ENCODE data around the gene GTSE1. TPM values are rescaled to one million over a fixed set of nuclear protein-coding genes. Genes with fewer than 3 reads are reported as not detected.
A peak's percentile ranks its signal among the peaks of the same experiment; 100 is the strongest.

The GTSE1 gene
- total and polyA plus RNA-seq, 4 experiments from 2014 or later, result 0.64 TPM; not detected in 3

DNA sequence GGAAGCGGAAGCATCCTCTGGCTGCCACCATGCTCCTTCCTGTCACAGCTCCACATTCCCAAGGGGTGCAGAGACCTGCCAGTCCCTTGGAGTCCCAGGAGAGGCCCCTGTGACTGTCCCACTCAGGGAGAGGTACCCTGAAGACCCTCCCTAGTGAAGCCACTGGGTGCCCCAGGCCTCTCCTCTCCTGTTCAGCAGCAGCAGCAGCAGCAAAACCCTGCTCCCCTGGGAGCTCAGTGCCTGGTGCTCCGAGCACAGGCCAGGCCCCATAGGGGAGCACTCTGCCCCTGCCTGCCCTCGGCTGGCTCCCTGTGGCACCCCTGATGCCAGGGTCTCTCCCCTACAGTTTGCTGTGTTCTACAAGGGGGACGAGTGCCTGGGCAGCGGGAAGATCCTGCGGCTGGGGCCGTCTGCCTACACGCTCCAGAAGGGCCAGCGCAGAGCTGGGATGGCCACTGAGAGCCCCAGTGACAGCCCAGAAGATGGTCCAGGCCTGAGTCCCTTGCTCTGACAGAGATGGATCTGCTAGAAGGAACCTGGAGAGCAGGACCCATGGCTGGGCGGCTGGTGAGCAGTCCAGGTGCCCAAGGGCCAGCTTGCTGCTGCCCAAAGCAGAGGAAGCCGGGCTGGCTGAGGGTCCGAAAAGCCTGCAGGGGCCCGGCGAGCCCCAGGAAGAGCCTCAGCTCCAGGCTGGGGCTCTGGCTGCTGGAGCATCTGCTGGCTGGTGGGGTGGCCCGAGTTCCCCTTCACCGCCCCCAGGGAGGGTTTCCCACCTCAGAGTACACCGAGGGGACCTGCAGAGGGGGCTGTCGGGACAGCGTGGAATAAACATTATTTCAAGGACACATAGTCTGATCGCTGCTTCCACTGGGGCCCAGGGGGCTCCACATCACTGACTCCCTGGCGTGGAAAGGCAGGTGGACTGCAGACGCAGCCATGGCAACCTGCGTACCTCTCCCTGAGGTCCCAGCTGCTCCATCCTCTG is 60.1 kb downstream of the GTSE1 start:
- Histone ChIP-seq H3K9me3 (ENCODE audit: control insufficient read depth in 1 of 2, low read length in 2 of 2) (no peaks in the 10 kb centered on the region), H3K36me3 (ENCODE audit: insufficient read depth, low read length) (peaks cover 33% of the 10 kb centered on the region), H3K4me3 (ENCODE audit: low read length in 2 of 2) (no peak overlapping the region), H3K27ac (ENCODE audit: low read depth, low read length) (no peak overlapping the region), H3K4me1 (ENCODE audit: insufficient read depth, low read length) (no peaks in the 10 kb centered on the region), H3K27me3 (ENCODE audit: insufficient read depth, low read length) (no peaks in the 10 kb centered on the region)
- H3K27ac Mint-ChIP-seq, result no peak overlapping the region
- H3K36me3 Mint-ChIP-seq, result peaks cover 10 to 38% of the 10 kb centered on the region in 2 donors
- intact Hi-C loops (cut with micrococcal nuclease), result no loop called here
- H3K4me1 Mint-ChIP-seq, result peaks cover 0 to 4% (median 1%) of the 10 kb centered on the region in 4 donors
- no peaks in the 10 kb centered on the region for H3K27me3 Mint-ChIP-seq
- POLR2A ChIA-PET (ENCODE audit: partially characterized antibody), result interaction anchor here (1.2 kb wide), 1 partner anchor 10 kb away, joined by 3 read pairs; no protein-coding TSS in a partner anchor
- H3K9me3 Mint-ChIP-seq, result peaks cover 0 to 8% (median 0%) of the 10 kb centered on the region in 8 donors
- DNase-seq, result no peak
- H3K4me3 Mint-ChIP-seq, result no peak overlapping the region
- CTCF ChIA-PET (ENCODE audit: partially characterized antibody), result interaction anchor here (1.0 to 1.6 kb wide), 3 partner anchors 11 to 190 kb away, joined by 3 to 5 read pairs (median 4); no protein-coding TSS in a partner anchor

DNA sequence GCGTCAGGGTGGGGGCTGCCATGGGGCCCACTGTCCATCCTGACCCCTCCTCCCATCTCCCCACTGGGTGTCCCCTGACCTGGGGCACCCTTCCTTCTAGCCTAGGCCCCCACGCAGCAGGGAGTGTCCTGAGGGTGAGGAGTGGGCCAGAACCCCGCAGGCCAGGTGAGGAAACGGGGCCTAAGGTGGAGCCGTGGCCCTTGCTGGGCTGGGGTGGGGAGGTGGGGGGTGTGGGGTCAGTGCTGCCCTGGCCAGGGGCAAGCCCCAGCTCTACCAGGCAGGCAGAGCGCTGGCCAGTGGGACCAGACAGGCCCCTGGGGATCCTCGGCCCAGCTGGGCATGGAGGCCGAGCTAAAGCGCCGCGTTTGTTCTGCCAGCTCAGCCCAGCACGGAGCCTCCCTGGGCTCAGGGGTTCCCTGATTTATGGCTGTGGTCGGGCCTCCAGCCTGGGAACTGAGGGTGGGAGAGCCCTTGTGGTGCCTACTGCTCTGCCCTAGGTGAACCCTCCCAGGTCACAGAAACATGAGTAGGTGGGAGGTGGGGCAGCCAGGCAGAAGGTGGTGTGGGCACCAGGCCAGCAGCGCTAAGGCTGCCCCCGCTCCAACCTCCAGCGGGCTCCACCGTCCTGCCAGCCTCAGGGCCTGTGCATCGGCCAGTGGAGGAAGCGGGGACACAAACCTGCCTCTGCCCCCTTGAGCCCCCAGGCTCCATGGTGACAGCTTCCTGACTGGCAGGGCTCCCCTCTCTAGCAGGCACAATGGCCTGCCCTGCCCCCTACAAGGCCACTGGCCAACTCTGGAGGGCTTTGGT is 61.2 kb downstream of the GTSE1 start:
- Histone ChIP-seq H3K4me1 (ENCODE audit: insufficient read depth, low read length) (no peaks in the 10 kb centered on the region), H3K36me3 (ENCODE audit: insufficient read depth, low read length) (peaks cover 23% of the 10 kb centered on the region), H3K27me3 (ENCODE audit: insufficient read depth, low read length) (no peaks in the 10 kb centered on the region), H3K27ac (ENCODE audit: low read depth, low read length) (no peak overlapping the region), H3K9me3 (ENCODE audit: control insufficient read depth in 1 of 2, low read length in 2 of 2) (no peaks in the 10 kb centered on the region), H3K4me3 (ENCODE audit: low read length in 2 of 2) (no peak overlapping the region)
- Mint-ChIP-seq H3K27me3 (no peaks in the 10 kb centered on the region), H3K4me3 (no peak overlapping the region), H3K36me3 (peaks cover under 1 to 28% of the 10 kb centered on the region in 2 donors), H3K4me1 (peaks cover 0 to 6% (median 1%) of the 10 kb centered on the region in 4 donors), H3K9me3 (peaks cover 0 to 8% (median 0%) of the 10 kb centered on the region in 8 donors), H3K27ac (peak overlapping the region in 1 of 7 donors; percentile 20)
- DNase-seq, result no peak
- CTCF ChIA-PET (ENCODE audit: partially characterized antibody), result interaction anchor here (1.2 to 1.5 kb wide), 2 partner anchors 10 kb away, joined by 5 to 10 read pairs; no protein-coding TSS in a partner anchor
- POLR2A ChIA-PET (ENCODE audit: partially characterized antibody), result no interaction called here
- intact Hi-C loops (cut with micrococcal nuclease), result no loop called here

DNA sequence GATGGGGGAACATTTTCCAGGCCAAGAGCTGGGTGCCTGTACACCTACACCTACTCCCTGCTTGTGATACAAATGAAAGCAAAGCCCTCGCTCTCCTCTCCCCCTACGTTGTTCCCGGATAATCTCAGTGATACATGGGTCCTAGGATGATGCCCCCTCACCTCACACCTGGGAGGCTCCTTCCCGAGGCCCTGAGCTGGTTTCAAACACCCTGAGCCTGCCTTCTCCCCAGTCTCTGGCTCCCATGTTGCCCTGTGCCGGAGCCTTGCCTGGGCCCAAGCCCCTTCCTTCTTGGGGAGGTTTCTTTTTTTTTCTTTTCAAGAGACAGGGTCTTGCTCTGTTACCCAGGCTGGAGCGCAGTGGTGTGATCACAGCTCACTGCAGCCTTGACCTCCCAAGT is 62.1 kb downstream of the GTSE1 start:
- H3K4me1 ChIP-seq (ENCODE audit: insufficient read depth, low read length), result no peaks in the 10 kb centered on the region
- Mint-ChIP-seq H3K36me3 (peaks cover 0 to 22% of the 10 kb centered on the region in 2 donors), H3K27ac (peak overlapping the region in 2 of 7 donors; percentile 12 to 57), H3K9me3 (peaks cover 0 to 8% (median 0%) of the 10 kb centered on the region in 8 donors), H3K4me3 (no peak overlapping the region), H3K4me1 (peaks cover 0 to 4% (median 1%) of the 10 kb centered on the region in 4 donors), H3K27me3 (peaks cover 0 to 1% of the 10 kb centered on the region in 2 donors)
- H3K4me3 ChIP-seq (ENCODE audit: low read length in 2 of 2), result no peak overlapping the region
- intact Hi-C loops (cut with micrococcal nuclease), result no loop called here
- H3K36me3 ChIP-seq (ENCODE audit: insufficient read depth, low read length), result peaks cover 14% of the 10 kb centered on the region
- H3K27ac ChIP-seq (ENCODE audit: low read depth, low read length), result no peak overlapping the region
- no peaks in the 10 kb centered on the region for H3K9me3 ChIP-seq (ENCODE audit: control insufficient read depth in 1 of 2, low read length in 2 of 2)
- POLR2A ChIA-PET (ENCODE audit: partially characterized antibody), result no interaction called here
- DNase-seq, result no peak
- CTCF ChIA-PET (ENCODE audit: partially characterized antibody), result interaction anchor here (1.2 kb wide), 1 partner anchor 9 kb away, joined by 10 read pairs; no protein-coding TSS in a partner anchor
- no peaks in the 10 kb centered on the region for H3K27me3 ChIP-seq (ENCODE audit: insufficient read depth, low read length)

DNA sequence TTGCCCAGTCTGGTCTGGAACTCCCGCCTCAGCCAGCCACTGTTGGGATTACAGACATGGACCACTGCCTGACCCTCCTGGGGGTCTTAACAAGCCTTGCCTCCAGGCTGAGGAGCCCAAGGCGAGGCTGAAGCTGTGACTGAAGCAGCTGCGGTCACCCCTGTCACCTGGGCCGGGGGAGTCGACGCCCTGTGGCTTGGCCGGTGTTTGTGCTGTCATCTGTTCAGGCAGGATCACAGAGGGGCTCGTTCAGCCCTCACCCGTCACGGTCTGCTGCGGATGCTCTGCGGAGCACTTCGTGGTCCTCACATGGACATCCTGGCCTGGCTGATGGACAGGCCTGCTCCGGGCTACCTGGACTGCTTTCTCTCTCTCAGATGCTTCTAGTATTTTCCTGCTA is 62.7 kb downstream of the GTSE1 start:
- no peak for DNase-seq
- H3K27ac ChIP-seq (ENCODE audit: low read depth, low read length), result no peak overlapping the region
- Mint-ChIP-seq H3K27me3 (peaks cover 0 to 1% of the 10 kb centered on the region in 2 donors), H3K4me1 (peaks cover 0 to 4% (median 1%) of the 10 kb centered on the region in 4 donors), H3K36me3 (peaks cover 0 to 18% of the 10 kb centered on the region in 2 donors), H3K9me3 (peaks cover 0 to 8% (median 0%) of the 10 kb centered on the region in 8 donors), H3K4me3 (no peak overlapping the region), H3K27ac (peak overlapping the region in 3 of 7 donors; percentile 19 to 57 (median 51))
- intact Hi-C loops (cut with micrococcal nuclease), result no loop called here
- peaks cover 8% of the 10 kb centered on the region for H3K36me3 ChIP-seq (ENCODE audit: insufficient read depth, low read length)
- no peak overlapping the region for H3K4me3 ChIP-seq (ENCODE audit: low read length in 2 of 2)
- H3K4me1 ChIP-seq (ENCODE audit: insufficient read depth, low read length), result no peaks in the 10 kb centered on the region
- H3K9me3 ChIP-seq (ENCODE audit: control insufficient read depth in 1 of 2, low read length in 2 of 2), result no peaks in the 10 kb centered on the region
- CTCF ChIA-PET (ENCODE audit: partially characterized antibody), result interaction anchor here (1.2 kb wide), 1 partner anchor 8 kb away, joined by 10 read pairs; no protein-coding TSS in a partner anchor
- POLR2A ChIA-PET (ENCODE audit: partially characterized antibody), result no interaction called here
- no peaks in the 10 kb centered on the region for H3K27me3 ChIP-seq (ENCODE audit: insufficient read depth, low read length)

DNA sequence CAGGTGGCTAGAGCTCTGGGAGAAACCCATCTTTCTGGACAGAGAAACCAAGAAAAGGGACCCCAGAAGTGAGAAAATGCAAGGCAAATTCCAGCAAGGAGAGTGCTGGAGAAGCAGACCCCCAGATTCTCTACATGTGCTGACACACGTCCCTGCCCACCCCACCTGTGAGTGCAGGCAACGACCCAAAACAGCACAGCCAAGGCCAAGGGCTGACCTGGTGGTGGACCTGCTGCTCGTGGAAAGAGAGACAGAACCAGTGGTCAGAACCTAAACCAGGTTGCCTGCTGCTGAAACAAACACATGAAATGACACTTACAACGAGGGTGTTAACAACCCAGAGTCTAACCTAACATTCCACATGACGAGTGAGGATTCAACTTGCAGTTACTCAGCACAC is 63.4 kb downstream of the GTSE1 start:
- intact Hi-C loops (cut with micrococcal nuclease), result no loop called here
- Histone ChIP-seq H3K9me3 (ENCODE audit: control insufficient read depth in 1 of 2, low read length in 2 of 2) (no peaks in the 10 kb centered on the region), H3K27ac (ENCODE audit: low read depth, low read length) (no peak overlapping the region), H3K27me3 (ENCODE audit: insufficient read depth, low read length) (no peaks in the 10 kb centered on the region), H3K4me1 (ENCODE audit: insufficient read depth, low read length) (no peaks in the 10 kb centered on the region), H3K36me3 (ENCODE audit: insufficient read depth, low read length) (peaks cover 4% of the 10 kb centered on the region), H3K4me3 (ENCODE audit: low read length in 2 of 2) (no peak overlapping the region)
- no peak overlapping the region for H3K4me3 Mint-ChIP-seq
- no peak for DNase-seq
- CTCF ChIA-PET (ENCODE audit: partially characterized antibody), result no interaction called here
- POLR2A ChIA-PET (ENCODE audit: partially characterized antibody), result no interaction called here
- H3K36me3 Mint-ChIP-seq, result peaks cover 0 to 15% of the 10 kb centered on the region in 2 donors
- H3K4me1 Mint-ChIP-seq, result peaks cover 0 to 4% (median 1%) of the 10 kb centered on the region in 4 donors
- H3K9me3 Mint-ChIP-seq, result peaks cover 0 to 8% (median 0%) of the 10 kb centered on the region in 8 donors
- H3K27me3 Mint-ChIP-seq, result peaks cover 0 to 1% of the 10 kb centered on the region in 2 donors
- no peak overlapping the region for H3K27ac Mint-ChIP-seq

DNA sequence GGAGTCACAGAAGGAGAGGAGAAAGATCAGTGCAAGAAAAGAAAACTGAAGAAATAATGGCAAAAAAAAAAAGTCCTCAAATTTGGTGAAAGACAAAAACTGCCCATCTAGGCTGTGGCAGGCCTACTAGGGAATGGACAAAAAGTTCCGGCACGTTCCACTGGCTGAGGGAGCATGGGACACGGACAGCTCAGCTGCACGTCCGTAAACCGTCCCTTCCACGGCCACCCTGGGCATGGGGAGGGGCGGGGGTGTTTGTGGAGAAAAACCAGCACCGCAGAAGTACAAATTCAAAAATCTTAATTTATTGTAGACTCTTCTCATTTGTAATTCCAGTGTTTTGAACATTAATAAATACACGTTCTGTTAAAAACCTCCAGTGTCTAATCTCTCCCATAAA is 64.2 kb downstream of the GTSE1 start:
- no peak overlapping the region for H3K4me3 ChIP-seq (ENCODE audit: low read length in 2 of 2)
- H3K36me3 ChIP-seq (ENCODE audit: insufficient read depth, low read length), result peaks cover 4% of the 10 kb centered on the region
- no peaks in the 10 kb centered on the region for H3K27me3 ChIP-seq (ENCODE audit: insufficient read depth, low read length)
- Mint-ChIP-seq H3K4me3 (no peak overlapping the region), H3K27ac (peak overlapping the region in 1 of 7 donors; percentile 86), H3K27me3 (peaks cover 0 to 1% of the 10 kb centered on the region in 2 donors), H3K36me3 (peaks cover 0 to 10% of the 10 kb centered on the region in 2 donors), H3K4me1 (peaks cover 0 to 1% (median under 1%) of the 10 kb centered on the region in 4 donors), H3K9me3 (peaks cover 0 to 8% (median 0%) of the 10 kb centered on the region in 8 donors)
- CTCF ChIA-PET (ENCODE audit: partially characterized antibody), result no interaction called here
- no peak overlapping the region for H3K27ac ChIP-seq (ENCODE audit: low read depth, low read length)
- POLR2A ChIA-PET (ENCODE audit: partially characterized antibody), result no interaction called here
- no peaks in the 10 kb centered on the region for H3K4me1 ChIP-seq (ENCODE audit: insufficient read depth, low read length)
- DNase-seq, result no peak
- no peaks in the 10 kb centered on the region for H3K9me3 ChIP-seq (ENCODE audit: control insufficient read depth in 1 of 2, low read length in 2 of 2)
- intact Hi-C loops (cut with micrococcal nuclease), result no loop called here
